IMR-90 (cell line): Measurements from ENCODE around the gene CCDC71.

ENCODE experiments used
- CHD1 ChIP-seq: IDR thresholded peaks from 2 replicates; pipeline ENCODE4 v1.6.1; 2012; ENCODE audit warnings: low read depth, low read length, improper control_type of control experiment
- CTCF ChIP-seq: conservative IDR thresholded peaks from 2 replicates; pipeline ENCODE4 v1.5.1; 2012; ENCODE audit warnings: mild to moderate bottlenecking, low read depth, low read length, improper control_type of control experiment
- ELK1 ChIP-seq: fragments of 150-350 bp; IDR thresholded peaks from 2 replicates; pipeline ENCODE4 v1.6.1; 2016; ENCODE audit warnings: low read depth, mild to moderate bottlenecking, low read length, moderate library complexity, borderline replicate concordance
- FOS ChIP-seq: fragments of 150-350 bp; IDR thresholded peaks from 2 replicates; pipeline ENCODE4 v1.6.1; 2016; ENCODE audit warnings: low read depth, low read length
- MAFK ChIP-seq: IDR thresholded peaks from 2 replicates; pipeline ENCODE4 v1.6.1; 2012; ENCODE audit warnings: low read depth, low read length, improper control_type of control experiment
- MAZ ChIP-seq: IDR thresholded peaks from 2 replicates; pipeline ENCODE4 v1.6.1; 2012; ENCODE audit warnings: low read depth, mild to moderate bottlenecking, low read length, improper control_type of control experiment, moderate library complexity, borderline replicate concordance
- NFE2L2 ChIP-seq: fragments of 150-350 bp; IDR thresholded peaks from 2 replicates; pipeline ENCODE4 v1.6.1; 2016; ENCODE audit warnings: low read depth, mild to moderate bottlenecking, low read length
- POLR2A ChIP-seq: IDR thresholded peaks from 2 replicates; pipeline ENCODE4 v1.6.1; 2012; ENCODE audit warnings: mild to moderate bottlenecking, low read depth, low read length
- RAD21 ChIP-seq: IDR thresholded peaks from 2 replicates; pipeline ENCODE4 v1.6.1; 2012; ENCODE audit warnings: low read length, improper control_type of control experiment
- RCOR1 ChIP-seq: IDR thresholded peaks from 2 replicates; pipeline ENCODE4 v1.6.1; 2012; ENCODE audit warnings: mild to moderate bottlenecking, low read length, improper control_type of control experiment; ENCODE audit not compliant: insufficient replicate concordance
- RFX5 ChIP-seq: IDR thresholded peaks from 2 replicates; pipeline ENCODE4 v1.8.0; 2012; ENCODE audit warnings: low read depth, mild to moderate bottlenecking, low read length, moderate library complexity
- USF2 ChIP-seq: fragments of 150-350 bp; IDR thresholded peaks from 2 replicates; pipeline ENCODE4 v1.6.1; 2017; ENCODE audit warnings: mild to moderate bottlenecking, antibody characterized with exemption, low read length, low read depth

- TF ChIP-seq NFE2L2, result no peak
- no peak for TF ChIP-seq CTCF
- TF ChIP-seq ELK1, result no peak
- TF ChIP-seq MAFK, result no peak
- no peak for TF ChIP-seq CHD1
- TF ChIP-seq POLR2A, result no peak
- no peak for TF ChIP-seq RAD21
- TF ChIP-seq USF2, result no peak
- no peak for TF ChIP-seq RFX5
- no peak for TF ChIP-seq FOS
- TF ChIP-seq RCOR1, result no peak
- TF ChIP-seq MAZ, result no peak
Observed at GRCh38 chr3:49163609-49164008, 2.5 kb downstream of the CCDC71 start.
